COR-L47 (cell line): ENCODE data around the gene UTP4.
"Not testable (repeated sequence)": the region's sequence is repeated elsewhere in the genome, so short reads cannot be mapped to it uniquely, and the experiment has no call there.

ENCODE experiments used
- DNase-seq: peaks from one replicate; lab custom pipeline; 2025; lab: John Stamatoyannopoulos, UW

The UTP4 gene

DNA sequence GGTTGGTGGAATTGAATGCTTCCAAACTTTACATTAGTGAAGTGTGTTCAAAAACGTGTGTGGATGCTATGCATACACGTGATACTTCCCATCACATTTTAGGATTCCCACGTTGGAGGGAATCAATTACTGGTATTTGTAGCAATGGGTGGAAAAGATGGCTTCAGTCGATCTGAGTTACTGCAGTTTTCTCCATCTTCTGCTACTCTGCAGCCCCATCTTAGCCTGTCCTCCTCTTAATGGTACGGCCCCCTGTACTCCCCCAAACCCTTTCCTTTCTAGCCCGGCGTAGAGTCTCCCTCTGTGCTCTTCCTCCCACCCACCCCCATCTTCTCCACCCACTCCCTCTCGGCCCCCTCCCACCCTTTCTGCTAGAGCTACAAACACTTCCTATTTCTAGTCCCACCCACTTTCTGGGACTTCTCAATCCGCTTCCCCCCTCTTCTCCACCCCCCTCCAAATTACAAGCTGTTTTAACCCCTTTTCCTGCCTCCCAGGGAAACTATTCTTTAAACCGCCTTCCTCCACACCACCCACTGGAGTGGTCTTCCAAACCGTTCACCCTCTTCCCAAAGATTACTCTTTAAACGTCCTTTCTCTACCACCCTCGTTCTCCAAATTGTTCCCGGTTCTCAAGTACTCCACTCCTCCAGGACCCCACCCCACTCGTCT is 1.1 kb upstream of the UTP4 start:
- peak; percentile 0 for DNase-seq

DNA sequence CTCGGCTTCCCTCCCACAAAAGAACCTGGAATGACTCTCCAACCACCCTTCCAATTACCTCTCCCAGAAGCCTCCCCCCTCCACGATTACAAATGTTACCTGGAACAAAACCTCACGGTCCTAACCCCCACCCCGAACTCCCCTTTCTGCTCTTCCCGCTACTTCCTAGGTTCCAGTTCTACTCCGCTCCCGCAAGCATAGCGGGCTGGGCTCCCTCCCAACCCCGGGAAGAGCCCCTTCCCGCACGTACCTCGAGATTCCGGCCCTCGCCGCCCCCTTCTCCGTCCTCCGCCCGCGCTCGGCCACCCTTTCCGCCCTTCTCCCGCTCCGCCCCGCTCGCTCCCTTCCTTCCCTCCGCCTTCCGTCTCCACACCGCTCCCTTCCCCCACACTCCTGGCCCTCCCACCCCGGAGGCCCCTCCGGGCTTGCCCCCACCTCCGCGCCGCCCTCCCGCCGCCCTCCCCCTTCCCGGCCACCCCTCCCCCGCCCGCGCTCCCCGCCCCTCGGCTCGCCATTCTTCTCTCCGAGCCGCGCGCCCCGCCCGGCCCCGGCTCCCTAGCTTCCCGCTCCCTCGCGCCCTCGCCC is 518 bp upstream of the UTP4 start:
- DNase-seq, result peak; percentile 78

DNA sequence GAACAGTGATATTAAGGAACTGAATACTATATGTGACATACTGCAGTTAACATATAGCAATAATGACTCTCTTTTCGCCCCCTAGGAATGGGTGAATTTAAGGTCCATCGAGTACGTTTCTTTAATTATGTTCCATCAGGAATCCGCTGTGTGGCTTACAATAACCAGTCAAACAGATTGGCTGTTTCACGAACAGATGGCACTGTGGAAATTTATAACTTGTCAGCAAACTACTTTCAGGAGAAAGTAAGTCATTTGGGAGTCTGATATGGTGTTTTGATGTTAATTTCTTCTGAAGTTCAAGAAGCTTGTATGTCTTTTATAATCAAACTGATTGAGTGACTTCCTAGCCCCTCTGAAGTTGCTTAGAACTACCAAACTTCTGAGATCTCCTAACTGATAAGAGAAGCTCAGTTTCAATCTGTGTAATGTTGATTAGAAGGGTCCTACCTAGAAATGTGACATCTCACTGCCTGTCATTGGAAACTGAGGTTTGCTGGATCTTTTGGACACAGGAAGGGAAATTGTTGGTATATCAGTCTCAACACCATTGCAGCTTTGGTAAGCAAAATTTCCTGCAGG is 1.0 kb downstream of the UTP4 start:
- no peak for DNase-seq

DNA sequence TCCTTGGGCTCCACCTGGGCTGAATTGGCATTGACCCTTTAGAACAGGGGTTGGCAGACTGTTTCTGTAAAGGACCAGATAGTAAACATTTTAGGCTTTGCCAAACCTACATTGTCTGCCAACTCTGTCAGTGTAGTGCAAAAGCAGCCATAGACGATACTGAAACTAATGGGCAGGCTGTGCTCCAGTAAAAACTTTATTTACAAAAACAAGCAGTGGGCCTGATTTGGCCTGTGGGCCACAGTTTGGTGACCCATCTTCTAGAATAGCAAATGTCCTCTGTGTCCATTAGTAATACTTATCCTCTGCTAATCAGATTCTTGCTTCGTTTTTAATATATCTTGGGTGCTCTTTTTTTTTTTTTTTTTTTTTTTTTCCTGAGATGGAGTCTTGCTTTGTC is 6.2 kb downstream of the UTP4 start:
- DNase-seq, result no peak

DNA sequence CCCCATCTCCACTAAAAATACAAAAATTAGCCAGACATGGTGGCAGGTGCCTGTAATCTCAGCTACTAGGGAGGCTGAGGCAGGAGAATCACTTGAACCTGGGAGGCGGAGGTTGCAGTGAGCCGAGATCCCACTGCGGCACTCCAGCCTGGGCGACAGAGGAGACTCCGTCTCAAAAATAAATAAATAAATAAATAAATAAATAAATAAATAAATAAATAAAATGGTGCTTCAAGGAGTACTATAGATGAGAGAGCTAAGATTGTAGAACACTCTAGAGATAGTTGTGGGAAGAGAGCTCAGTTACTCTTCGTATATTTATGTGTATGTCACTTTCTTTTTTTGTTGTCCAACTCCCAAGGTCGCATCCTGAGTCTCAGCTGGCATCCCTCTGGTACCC is 7.0 kb downstream of the UTP4 start:
- DNase-seq, result not testable (repeated sequence)

DNA sequence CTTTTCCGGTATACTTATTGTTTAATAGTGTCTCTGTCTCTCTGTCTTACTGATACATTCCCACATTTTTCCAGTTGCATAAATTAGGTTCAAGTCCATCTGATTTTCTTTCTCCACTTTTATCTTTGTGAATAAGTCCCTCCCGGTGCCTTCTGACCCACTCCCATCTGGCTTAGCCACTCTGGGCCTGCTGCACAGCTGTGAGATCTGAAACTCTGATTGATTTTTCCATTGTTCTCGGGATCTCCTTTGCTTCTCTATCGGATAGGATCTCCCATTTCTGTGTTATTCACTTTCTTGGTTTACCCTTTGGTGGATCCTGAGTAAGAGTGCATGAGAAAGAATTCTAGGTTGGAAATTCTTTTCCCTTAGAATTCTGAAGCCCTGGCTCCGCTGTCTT is 8.6 kb downstream of the UTP4 start:
- DNase-seq, result no peak

DNA sequence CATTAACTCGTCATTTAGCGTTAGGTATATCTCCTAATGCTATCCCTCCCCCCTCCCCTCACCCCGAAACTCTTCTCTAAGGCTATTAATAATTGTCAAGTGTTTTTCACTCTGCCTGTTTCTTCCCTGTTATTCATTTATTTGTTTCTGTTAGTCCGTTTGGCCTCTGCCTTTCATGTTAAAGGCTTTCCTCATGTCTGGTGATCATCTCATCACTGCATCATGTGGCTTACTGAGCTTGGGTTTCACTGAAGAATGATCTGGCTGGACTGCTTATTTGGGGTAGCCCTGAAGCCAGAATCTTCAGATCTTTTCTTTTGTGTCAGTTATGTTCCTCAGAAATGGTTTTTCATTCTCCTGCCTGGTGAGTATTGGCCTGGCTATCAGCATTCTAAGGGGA is 9.5 kb downstream of the UTP4 start:
- DNase-seq, result no peak

DNA sequence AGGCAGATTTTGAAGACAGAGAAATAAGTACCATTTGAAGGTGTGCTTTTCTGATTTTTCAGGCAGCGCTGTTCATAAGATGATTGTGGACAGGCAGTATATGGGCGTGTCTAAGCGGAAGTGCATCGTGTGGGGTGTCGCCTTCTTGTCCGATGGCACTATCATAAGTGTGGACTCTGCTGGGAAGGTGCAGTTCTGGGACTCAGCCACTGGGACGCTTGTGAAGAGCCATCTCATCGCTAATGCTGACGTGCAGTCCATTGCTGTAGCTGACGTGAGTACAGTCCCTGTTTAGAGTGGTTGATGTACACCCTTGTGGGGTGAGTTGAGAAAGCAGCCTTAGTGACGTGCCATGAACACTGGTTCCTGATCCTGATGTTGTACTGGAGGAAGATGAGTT is 10.7 kb downstream of the UTP4 start:
- no peak for DNase-seq

DNA sequence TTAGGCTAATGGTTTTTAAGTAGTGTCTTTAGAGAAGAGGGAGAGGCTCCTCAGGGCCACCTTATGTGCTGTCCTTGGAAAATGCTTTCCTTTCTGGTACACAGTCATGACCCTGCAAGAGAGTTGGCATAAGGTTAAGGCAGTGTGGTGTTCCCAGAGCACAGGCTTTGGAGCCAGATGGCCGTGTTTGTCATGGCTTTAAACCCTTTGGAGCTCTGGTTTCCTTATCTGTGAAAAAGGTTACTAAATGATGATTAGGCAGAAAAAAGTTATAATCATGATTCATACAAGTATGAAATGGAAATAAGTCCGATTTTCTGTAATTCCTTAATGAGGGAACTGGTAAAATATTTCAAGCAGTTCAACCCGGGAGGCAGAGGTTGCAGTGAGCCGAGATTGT is 13.2 kb downstream of the UTP4 start:
- DNase-seq, result no peak

DNA sequence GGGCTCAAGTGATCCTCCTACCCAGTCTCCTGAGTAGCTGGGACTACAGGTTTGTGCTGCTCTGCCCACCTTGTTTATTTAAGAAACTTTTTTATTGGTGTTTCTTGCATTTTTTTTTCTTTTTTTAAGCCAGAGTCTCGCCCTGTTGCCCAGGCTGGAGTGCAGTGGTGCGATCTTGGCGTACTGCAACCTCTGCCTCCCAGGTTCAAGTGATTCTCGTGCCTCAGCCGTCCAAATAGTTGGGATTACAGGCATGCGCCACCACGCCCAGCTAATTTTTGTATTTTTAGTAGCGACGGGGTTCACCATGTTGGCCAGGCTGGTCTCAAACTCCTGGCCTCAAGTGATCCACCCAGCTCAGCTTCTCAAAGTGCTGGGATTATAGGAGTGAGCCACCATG is 17.2 kb downstream of the UTP4 start:
- DNase-seq, result not testable (repeated sequence)

DNA sequence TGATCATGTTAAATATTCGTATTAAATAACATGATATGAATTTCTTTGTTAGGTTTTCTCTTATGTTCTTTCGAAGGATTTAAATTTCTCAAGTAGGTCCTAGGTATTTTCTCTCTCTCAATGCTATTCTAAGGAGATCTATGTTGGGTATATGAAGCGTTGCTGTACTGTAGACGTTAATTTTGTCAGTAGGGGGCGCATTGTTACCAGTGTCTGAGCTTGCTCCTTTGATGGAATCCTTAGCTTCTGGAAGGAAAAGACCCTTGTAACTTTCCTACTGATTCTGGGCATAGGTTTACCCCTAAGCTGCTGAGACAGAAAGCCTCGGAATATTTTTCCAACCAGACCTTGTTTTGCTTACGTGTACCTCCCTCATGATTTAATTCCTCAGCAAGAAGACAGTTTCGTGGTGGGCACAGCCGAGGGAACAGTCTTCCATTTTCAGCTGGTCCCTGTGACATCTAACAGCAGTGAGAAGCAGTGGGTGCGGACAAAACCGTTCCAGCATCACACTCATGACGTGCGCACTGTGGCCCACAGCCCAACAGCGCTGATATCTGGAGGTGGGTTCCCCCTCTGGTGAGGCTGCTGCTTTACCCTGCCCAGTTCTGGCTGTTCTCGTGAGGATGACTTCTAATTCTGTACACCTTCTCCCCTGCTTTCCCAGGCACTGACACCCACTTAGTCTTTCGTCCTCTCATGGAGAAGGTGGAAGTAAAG is 17.9 kb downstream of the UTP4 start:
- DNase-seq, result peak; percentile 68

DNA sequence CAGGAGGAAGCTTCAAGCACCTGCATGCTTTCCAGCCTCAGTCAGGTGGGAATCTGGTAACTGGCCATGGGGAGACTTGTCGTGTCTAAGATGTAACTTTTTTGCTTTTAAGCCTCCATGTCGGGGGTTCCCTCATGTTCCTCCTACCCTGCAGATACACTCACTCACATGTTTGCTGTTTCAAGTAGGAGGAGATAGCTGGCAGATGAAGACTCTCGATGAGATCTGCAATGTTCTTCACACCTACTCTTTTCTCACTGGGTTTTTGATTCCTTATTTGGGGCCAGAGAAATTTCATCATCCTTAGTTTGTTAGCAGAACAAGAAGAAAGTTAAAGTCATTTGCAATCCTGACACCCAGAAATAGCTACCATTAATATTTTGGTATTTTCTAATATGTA is 24.7 kb downstream of the UTP4 start:
- DNase-seq, result no peak

DNA sequence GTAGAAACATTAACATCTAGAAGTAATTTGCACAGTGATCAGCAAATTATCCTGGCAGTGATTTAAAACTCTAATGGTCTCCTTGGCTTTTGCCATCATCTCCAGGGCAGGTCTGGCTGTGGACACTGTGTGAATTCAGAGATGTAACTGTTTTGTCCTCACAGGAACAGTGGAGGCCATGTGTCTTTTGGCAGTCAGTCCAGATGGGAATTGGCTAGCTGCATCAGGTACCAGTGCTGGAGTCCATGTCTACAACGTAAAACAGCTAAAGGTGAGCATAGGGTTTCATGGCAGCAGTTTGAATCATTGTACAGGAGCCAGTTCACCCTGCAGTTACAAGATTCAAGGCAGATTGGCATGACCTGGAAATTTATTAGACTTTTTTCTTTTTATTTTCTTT is 27.7 kb downstream of the UTP4 start:
- DNase-seq, result no peak

DNA sequence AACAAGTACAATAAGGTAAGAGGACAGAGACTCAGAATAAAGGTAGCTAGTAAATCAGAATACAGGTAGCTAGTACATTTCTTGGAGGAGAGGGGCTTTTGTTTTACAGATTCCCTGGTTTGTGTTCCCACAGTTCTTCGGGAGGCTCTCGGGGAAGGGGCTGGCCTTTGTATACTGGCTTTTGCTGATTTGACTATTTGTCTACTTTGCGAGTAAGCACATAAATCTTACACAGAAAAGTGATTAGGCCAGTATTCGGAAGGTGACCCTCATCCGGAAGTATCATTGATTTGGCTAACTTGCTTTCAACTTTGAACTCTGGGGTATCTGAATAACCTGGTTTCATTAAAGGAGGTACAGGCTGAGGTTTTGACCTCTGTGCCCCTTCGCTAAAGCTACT is 33.1 kb downstream of the UTP4 start:
- DNase-seq, result no peak

DNA sequence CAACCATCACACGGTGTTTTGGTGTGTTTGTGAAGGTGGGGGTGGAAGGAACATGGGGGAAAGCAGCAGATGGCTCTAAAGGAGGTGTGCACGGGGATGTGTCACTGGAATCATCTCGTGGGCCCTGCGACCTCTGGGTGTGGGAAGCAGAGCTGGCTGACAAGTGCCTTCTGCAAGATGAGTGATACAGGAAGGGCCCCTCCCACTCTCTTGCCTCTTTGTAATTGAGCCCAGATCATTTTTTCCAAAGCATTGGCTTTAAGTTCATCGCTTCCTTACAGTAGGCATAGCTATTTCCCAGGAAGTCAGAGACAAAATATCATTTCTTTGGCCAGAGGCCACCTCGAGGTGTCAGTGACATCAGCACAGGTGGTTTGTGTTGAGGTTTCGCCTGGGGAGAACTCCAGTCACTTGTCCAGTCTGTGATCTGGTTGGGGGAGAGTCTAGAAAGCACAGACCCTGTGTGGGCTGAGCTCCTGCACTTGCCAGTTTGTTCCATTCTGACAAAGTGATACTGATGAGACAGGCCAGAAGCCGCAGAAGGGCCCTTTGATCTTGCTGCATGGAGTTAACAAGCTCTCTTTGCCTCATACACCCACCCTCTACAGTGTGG is 33.9 kb downstream of the UTP4 start:
- no peak for DNase-seq

DNA sequence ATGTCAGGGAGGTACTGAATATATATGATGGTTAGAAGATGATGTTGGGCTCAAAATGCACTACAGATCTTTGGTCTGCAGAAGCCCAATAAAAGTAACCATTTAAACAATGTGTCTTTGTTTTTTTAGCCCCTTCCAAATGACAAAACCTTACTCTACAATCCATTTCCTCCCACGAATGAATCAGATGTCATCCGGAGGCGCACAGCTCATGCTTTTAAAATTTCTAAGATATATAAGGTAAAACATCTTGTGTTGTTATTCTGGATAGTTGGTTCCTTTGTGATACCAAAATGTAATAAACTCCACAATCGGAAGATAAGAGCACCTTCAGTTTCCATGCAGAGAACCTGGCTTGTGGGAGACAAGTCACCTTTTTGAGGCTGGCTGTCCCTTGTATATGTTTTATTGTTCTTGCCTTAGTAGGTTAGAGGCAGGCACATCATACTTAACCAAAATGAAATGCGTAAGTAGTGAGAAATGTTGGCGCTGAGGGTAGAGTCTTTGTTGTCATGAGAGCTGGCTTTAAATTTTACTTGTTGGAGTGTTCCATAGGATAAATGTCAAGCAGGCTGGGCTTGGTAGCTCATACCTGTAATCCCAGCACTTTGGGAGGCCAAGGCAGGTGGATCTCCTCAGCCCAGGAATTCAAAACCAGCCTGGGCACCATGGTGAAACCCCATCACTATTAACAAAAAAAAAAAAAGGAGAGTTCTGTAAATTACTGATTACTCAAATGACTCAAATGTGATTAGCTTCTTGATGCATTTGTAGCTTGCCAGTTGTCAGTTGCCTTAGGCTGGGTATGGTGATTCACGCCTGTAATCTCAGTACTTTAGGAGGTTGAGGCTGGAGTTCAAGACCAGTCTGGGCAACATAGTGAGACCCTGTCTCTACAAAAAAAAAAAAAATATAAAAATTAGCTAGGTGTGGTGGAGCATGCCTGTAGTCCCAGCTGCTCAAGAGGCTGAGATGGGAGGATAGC is 34.8 kb downstream of the UTP4 start:
- DNase-seq, result no peak

DNA sequence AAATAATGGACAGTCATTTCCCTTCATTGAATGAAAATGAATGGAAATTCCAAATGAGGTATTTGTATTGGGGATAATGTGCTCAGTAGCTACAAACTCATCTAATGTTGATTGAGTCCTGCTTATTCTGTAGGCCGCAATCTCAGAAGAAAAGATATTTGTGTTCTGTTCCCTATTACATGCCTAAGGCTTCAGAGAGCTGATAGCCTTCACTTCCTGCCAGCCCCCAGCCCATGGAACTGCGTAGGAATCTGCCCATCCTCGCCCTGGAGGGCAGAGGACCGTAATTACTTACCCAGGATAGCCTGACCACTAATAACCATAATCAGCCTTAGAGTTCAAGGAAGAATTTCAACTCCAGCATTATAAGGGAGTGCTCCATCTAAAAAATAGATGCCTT is 36.6 kb downstream of the UTP4 start:
- no peak for DNase-seq

DNA sequence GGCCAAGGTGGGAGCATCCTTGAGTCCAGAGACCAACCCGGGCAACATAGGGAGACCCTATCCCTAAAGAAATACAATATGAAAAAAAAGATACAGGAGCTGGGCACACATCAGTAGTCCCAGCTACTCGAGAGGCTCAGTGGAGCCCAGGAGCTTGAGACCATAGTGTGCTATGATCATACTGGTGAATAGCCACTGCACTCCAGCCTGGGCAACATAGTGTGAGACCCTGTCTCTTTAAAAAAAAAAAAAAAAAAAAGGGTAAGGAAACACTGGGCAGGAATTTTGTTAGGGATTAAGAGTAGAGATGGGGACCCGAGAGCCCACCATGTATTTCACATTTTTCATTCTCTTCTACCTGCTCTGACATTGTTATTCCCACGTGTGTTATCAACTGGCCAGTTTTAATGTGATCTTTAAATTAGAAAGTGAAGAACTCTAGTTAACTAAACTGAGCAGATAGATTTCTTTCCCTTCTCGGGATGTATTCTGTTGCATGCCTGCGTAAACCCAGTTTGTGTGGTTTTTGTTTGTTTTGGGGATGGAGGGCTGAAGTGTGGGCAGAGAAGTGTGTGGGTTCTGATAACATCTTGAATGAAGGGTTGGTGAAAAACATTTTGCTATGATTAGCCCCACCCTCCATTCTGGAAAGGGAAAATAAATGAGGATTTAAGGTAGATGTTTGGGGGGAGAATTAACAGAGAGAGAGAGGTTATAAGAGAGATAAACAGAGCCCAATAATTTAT is 37.3 kb downstream of the UTP4 start:
- no peak for DNase-seq

DNA sequence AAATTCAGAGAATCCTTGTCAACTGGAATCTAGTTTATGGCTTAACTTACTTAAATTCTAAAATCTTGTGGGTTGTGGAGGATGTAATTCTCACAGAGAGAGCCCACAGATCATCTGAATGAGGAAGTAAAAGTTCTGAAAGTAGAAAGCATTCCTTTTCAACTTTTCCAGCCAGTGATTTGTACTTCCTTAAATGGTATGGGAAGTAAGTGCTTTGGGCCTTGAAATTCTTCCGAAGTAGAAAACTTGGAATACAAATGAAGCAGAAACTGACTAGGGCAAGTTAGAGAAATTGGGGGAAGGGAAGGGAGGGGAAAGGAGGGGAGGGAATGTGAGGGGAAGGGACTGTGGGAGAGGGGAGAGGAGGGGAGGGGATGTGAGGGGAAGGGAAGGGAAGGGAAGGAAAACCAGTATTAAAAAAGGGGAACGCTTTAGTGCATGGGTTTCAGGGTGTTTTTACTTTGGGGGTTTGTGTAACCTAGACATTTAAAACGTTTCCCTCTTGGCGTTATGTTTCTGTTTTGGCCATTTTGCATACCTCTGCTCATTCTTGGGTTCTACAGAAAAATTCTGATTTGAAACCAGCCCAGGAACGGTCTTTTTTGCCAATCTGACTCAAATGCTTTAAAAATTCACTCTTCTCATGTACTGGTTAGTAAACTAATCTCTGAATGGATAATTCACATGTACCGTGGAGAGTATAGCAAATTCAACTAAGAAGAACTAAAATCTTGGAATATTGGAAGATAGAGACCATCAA is 39.1 kb downstream of the UTP4 start:
- DNase-seq, result no peak
